ENCODE data around the gene PLCB1. TPM values are rescaled to one million over a fixed set of nuclear protein-coding genes. Genes with fewer than 3 reads are reported as not detected.

The PLCB1 gene
- total RNA-seq, 2 donors from 2014 or later = 16.9 to 20.8 TPM

DNA sequence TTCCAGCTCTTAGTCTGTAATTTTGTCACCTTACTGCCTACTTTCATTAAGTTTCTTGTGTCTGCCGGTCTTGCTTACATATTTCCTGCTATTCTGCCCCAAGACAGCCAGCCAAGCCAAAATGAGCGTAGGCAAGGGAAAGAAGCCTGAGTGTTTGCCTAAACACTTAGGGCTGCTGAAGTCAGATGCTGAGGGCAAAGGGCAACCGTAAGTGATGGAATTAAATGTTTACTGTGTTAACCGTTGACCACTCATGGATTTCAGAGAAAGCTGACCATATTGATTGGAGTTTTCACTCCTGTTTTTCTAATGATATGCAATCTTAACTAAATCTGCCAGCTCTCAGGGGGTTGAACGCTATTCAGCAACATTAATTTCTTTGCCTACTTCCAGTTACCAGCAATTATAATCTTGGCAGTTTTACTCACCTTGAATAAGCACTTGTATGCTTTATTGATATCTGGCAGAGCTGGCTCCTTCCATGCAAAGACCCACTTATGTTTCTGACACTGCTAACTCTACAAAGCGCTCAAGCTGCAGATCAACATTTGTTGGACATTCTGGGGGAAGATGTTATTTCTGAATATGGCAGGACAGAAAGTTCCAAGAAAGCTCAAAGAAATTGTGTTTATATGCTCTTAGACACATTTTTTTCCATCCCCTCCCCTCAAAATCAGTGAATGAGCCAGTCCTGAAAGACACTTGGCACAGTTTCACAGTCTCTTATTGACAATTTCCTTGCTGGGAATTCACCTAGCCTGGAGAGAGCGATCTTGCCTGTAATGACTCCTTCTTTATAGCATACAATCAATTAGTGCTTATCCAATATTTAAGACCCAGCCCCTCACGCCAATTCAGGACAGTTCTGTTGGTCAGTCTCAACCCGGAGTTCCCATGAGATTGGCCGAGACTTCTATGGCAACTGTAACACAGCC lies 183.8 kb downstream of the PLCB1 start:
- intact Hi-C loops (cut with DNase I) = no loop called here
- no peak for DNase-seq (ENCODE audit: low spot score)

GRCh38 chr20:8317448-8317847 lies 185.4 kb downstream of the PLCB1 start:
- intact Hi-C loops (cut with DNase I) = no loop called here
- DNase-seq (ENCODE audit: low spot score) = no peak

DNA sequence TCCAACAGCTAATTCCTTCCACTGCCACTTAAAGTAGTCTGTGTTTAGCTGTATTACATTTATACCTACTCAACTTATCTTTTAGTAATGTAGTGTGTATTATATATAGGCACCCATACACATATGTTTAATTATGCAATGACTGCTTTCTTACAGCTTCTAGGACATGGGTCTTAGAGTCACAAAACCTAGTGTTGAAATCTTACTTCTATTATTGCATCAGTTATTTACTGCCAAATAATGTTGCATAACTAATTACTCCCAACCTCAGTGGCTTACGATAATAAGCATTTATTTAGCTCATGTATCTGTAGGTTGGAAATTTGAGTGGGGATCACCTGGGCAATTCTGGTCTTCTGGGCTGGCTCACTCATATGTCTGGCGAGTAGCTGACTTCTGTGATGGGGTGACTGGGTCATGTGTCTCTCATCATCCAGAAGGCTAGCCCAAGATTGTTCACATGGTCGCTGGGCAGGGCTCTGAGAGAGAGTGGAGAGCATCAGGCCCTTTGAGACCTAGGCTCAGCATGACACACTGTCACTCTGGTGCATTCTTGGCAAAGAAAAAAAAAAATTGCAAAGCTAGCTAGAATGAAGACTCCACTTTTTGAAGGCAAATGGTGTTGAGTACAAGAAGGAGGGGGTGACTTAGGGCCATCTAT lies 187.0 kb downstream of the PLCB1 start:
- DNase-seq (ENCODE audit: low spot score) = no peak
- intact Hi-C loops (cut with DNase I) = no loop called here

- intact Hi-C loops (cut with DNase I) = no loop called here
- no peak for DNase-seq (ENCODE audit: low spot score)
Observed at GRCh38 chr20:8320306-8320705, 188.2 kb downstream of the PLCB1 start.

- no peak for DNase-seq (ENCODE audit: low spot score)
- intact Hi-C loops (cut with DNase I) = no loop called here
Observed at GRCh38 chr20:8321001-8321400, 188.9 kb downstream of the PLCB1 start.

DNA sequence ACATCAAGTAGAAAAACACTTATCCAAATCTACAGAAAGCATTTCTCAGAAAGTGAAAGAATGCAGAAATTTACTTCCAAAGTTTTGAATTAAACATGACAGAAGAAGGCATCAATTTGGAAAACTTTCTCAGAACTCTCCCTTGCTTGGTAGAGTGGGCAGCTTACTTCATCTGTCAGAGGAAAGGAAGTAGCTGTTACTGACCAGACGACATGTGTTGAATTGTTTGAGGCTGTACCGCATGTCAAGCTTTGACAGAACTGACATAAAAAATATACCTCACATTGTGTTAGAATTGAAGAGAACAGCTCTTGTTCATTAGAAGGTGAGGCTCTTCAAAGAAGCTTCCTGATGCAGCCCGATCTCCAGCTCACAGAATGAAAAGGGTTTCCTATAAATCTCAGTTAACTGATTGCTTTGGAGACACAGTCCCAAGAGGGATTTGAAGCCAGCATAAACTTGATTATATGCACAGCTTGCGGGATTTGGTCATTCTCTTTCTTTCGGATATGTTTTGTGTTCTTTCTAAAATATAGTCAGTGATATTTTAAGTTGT lies 190.7 kb downstream of the PLCB1 start:
- DNase-seq (ENCODE audit: low spot score) = no peak
- intact Hi-C loops (cut with DNase I) = no loop called here

DNA sequence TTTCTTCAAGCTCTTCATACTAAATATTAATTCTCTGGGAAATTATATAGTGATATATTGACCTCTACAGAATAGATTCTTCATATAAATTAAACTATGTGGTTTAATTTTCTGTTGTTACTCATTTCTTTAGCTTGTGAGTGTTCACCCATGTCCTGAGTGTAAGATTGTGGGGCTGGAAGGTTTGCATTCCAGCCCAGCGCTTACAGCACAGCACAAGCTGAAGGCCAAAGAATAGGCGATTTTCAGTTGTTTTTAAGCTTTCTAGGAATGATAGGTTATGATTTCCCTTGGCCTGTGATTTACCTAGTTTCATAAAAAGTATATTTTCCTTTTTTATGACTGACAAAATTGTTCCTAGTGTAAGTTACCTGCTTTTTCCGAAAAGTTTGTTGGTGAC lies 194.1 kb downstream of the PLCB1 start:
- DNase-seq (ENCODE audit: low spot score) = no peak
- intact Hi-C loops (cut with DNase I) = no loop called here

DNA sequence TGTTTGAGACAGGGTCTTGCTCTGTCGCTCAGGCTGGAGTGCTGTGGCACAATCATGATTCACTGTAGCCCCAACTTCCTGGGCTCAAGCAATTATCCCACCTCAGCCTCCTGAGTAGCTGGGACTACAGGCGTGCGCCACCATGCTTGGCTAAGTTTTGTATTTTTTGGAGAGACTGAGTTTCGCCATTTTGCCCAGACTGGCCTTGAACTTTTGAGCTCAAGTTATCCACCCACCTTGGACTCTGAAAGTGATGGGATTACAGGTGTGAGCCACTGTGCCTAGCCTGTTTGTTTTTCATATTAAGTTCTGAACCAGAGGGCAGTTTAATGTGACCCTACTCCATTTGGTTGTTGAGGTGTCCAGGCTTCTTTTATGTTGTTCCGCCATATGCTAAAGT lies 194.8 kb downstream of the PLCB1 start:
- intact Hi-C loops (cut with DNase I) = no loop called here
- no peak for DNase-seq (ENCODE audit: low spot score)

DNA sequence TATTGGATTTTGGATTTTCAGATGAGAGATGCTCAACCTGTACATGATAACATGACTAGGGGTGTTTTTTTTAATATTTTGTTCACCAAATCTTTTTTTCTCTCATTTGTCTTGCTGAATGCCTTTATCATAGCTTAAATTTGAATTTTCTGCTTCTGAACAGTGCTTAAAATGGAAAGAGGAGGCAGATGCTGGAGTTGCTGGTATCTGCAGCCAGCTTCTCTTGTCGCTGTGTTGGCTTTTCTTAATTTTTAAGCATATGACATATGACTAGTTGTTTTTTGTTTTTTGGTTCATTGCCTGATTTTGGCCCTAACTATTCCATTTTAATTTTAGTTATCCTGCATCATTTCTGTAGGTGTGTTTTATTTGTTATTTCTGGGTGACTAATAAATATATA lies 196.1 kb downstream of the PLCB1 start:
- no peak for DNase-seq (ENCODE audit: low spot score)
- intact Hi-C loops (cut with DNase I) = no loop called here

DNA sequence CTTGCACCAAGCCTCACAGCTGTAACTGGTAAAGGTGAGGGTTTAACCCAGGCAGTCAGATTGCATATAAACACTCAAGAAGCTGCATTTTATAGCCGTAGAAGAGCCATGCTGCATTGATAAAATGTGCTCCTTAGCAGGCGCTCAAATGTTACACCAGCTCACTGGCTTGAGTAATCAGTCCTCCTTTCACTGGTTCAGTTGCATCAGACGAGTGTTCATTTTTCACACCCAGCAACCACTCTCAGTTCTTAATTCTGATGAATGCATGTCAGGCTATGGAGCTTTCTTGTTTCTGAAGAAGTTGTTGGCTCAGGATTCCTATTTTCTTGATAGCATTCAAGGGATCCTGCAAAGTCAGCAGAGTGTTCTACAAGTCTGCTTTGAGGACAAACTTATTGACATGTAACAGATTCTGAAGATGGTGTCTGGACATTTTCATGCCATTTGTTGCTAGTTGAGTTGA lies 198.3 kb downstream of the PLCB1 start:
- no peak for DNase-seq (ENCODE audit: low spot score)
- intact Hi-C loops (cut with DNase I) = no loop called here

- no peak for DNase-seq (ENCODE audit: low spot score)
- intact Hi-C loops (cut with DNase I) = no loop called here
Observed at GRCh38 chr20:8330785-8331695, 199.0 kb downstream of the PLCB1 start.

DNA sequence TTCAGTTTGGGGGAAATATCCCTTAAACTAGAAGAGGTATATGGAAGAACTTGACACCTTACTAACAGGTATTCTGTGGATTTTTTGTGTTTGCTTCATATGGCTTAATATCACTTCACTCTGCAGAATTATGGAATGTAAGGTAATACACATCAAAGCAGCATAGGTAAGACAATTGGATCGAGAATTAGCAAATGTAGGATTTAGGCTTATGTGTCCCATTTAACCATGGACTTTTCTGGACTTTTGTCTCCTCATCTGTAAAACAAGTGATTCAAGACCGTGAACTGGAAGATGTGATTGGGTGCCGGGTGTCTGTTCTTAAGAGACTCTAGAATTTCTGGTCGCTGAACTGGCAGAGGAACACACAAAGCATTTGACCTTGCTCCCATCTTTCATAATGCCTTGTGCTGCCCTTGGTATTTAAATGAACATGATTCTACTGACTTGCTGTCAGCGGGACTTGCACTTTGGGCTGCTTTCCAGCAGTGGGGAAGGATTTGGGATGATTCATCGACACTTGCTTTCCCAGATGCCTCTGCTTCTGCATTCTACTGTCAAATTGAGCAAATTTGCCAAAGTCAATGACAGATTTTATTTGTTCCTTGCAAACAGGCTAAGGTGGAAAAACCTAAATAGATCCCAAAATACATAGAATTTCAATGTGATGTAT lies 199.8 kb downstream of the PLCB1 start:
- intact Hi-C loops (cut with DNase I) = no loop called here
- DNase-seq (ENCODE audit: low spot score) = no peak

GRCh38 chr20:8334641-8335040 lies 202.6 kb downstream of the PLCB1 start:
- intact Hi-C loops (cut with DNase I) = no loop called here
- DNase-seq (ENCODE audit: low spot score) = no peak

- intact Hi-C loops (cut with DNase I) = no loop called here
- DNase-seq (ENCODE audit: low spot score) = no peak
Observed at GRCh38 chr20:8335059-8335458, 203.0 kb downstream of the PLCB1 start.

GRCh38 chr20:8335495-8336195 lies 203.6 kb downstream of the PLCB1 start:
- intact Hi-C loops (cut with DNase I) = no loop called here
- no peak for DNase-seq (ENCODE audit: low spot score)

GRCh38 chr20:8339349-8339748 lies 207.3 kb downstream of the PLCB1 start:
- intact Hi-C loops (cut with DNase I) = no loop called here
- no peak for DNase-seq (ENCODE audit: low spot score)

DNA sequence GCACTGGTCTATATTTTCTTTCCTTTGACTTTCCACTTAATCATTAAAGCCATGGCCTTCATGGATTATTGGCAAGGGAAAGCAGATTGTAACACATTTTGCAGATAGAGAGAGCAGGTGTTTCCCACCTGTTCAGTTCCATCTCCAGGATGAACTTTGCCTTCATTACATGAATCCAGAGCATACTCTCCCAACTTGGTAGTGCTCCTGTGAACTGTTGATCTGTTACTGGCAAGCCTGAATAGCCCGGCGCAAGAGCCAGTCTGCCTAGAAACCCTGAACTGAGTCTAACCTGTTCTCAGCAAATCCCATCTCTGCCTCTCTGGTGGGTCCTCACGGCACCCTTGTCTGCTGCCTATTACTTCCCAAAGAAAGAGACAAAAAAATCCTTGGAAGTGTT lies 210.3 kb downstream of the PLCB1 start:
- intact Hi-C loops (cut with DNase I) = loop anchor here in 1 of 2 donors (10.0 kb wide), 1 partner anchor 378 kb away; no protein-coding TSS in a partner anchor
- DNase-seq (ENCODE audit: low spot score) = no peak

DNA sequence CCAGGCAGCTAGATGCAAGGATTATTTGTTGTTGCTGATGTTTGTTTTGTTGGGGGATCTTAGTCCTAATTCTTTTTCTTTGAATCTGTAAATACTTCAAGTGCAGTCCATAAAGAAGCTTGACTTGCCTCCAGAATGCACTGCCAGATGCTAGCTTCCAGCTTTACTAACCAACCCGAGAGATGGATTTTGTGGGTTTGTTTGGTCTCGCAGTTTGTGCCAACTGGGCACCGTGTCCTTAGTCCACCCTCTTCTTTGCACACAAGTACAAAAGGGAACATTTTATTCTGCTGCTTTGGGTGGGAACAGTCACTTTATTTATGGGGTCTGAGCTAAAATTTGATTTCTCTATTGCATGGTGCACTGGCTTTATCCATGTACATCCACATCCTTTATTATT lies 212.0 kb downstream of the PLCB1 start:
- intact Hi-C loops (cut with DNase I) = loop anchor here in 1 of 2 donors (10.0 kb wide), 1 partner anchor 379 kb away; no protein-coding TSS in a partner anchor

More for the DNA sequence above, 212.0 kb downstream of the PLCB1 start:
- DNase-seq (ENCODE audit: low spot score) = no peak
